K562 (cell line): ENCODE measurements around the gene ETS2. TPM values are rescaled to one million over a fixed set of nuclear protein-coding genes. Genes with fewer than 3 reads are reported as not detected.
A peak's percentile ranks its signal among the peaks of the same experiment; 100 is the strongest.

Experiments used
- ARID3A ChIP-seq: IDR thresholded peaks from 2 replicates; pipeline ENCODE4 v1.6.1; 2012; ENCODE audit warnings: low read depth, low read length, improper control_type of control experiment, borderline replicate concordance
- BACH1 ChIP-seq: fragments of 200-800 bp; sonication (Bioruptor generic); IDR thresholded peaks from 2 replicates; pipeline ENCODE4 v1.6.1; 2016; ENCODE audit warnings: missing genetic modification characterization, missing compliant biosample characterization
- CHD1 ChIP-seq: fragments of 200-600 bp; sonication (generic); IDR thresholded peaks from one replicate; pipeline ENCODE4 v1.6.1; 2012; ENCODE audit warnings: mild to moderate bottlenecking, moderate library complexity, low read length, inconsistent platforms
- FOS ChIP-seq: IDR thresholded peaks from 3 replicates; pipeline ENCODE4 v1.6.1; 2011; ENCODE audit not compliant: insufficient read length; ENCODE audit errors: extremely low read depth
- PBX2 ChIP-seq, 2 experiments: IDR thresholded peaks in 1 of 2; conservative IDR thresholded peaks in 1 of 2; 2 replicates each; pipeline ENCODE4 v1.6.1; 2016; ENCODE audit warnings: low read depth in 2 of 2, mild to moderate bottlenecking in 1 of 2, missing compliant biosample characterization in 1 of 2, missing genetic modification characterization in 1 of 2, moderate library complexity in 1 of 2
- PHTF2 ChIP-seq: fragments of 250-450 bp; sonication (Bioruptor Pico); IDR thresholded peaks from 2 replicates; pipeline ENCODE4 v1.5.0; 2021; ENCODE audit warnings: mild to moderate bottlenecking
- POLR2AphosphoS5 ChIP-seq: IDR thresholded peaks from 2 replicates; pipeline ENCODE4 v1.6.1; 2011; ENCODE audit warnings: mild to moderate bottlenecking, low read depth, low read length, moderate library complexity; ENCODE audit not compliant: control insufficient read depth, insufficient read depth
- RREB1 ChIP-seq: fragments of 250-450 bp; sonication (Bioruptor Pico); IDR thresholded peaks from 2 replicates; pipeline ENCODE4 v1.4.0; 2020
- THAP12 ChIP-seq: fragments of 250-450 bp; sonication (Bioruptor Pico); IDR thresholded peaks from 2 replicates; pipeline ENCODE4 v1.9.0; 2021; ENCODE audit warnings: mild to moderate bottlenecking, inconsistent platforms
- USF1 ChIP-seq: sonication (generic); formaldehyde crosslinking; IDR thresholded peaks from 2 replicates; pipeline ENCODE4 v1.9.0; 2022; ENCODE audit warnings: mild to moderate bottlenecking, missing genetic modification reagents
- ZNF79 ChIP-seq: fragments of 250-450 bp; sonication (Bioruptor Pico); IDR thresholded peaks from 2 replicates; pipeline ENCODE4 v1.4.0; 2020; ENCODE audit warnings: low read depth, mild to moderate bottlenecking, moderate library complexity
- polyA plus RNA-seq, 8 experiments: library from polyadenylated mRNA; depleted of rRNA in 4 of 8; stranded (reverse) in 5 of 8; unstranded in 3 of 8; fragments of >200 nt; fragmentation: Nextera tagmentation in 2 of 8; fragmentation: Illumina TruSeq in 1 of 8; extraction: Ambion mirVana in 2 of 8; extraction: Trizol in 1 of 8; gene quantifications; 2 replicates each; pipeline versions ENCODE4 v1.2.1 to v1.2.3, GENCODE V29; 2011 to 2014; ENCODE audit warnings: inconsistent platforms in 1 of 8, missing spikeins in 1 of 8
- total RNA-seq, 7 experiments: library from RNA; depleted of rRNA in 6 of 7; stranded (reverse); fragments of >200 nt in 6 of 7; fragmentation: Illumina TruSeq in 2 of 7; extraction: Trizol in 2 of 7; gene quantifications; 2 replicates each; pipeline versions ENCODE4 v1.2.1 to v1.2.3, GENCODE V29; 2011 to 2021; ENCODE audit warnings: low replicate concordance in 1 of 7

ETS2 gene
- total and polyA plus RNA-seq, 9 of the 15 experiments (the other 6 are each of a cell fraction or from before 2014, with no cell fraction given): 1.7 to 24.4 (median 12.2) TPM

- peak; percentile 47 for TF ChIP-seq RREB1 (CRISPR knock-in tag)
- no peak for TF ChIP-seq PHTF2 (CRISPR knock-in tag)
- peak; percentile 55 for TF ChIP-seq USF1 (CRISPR knock-in tag)
- no peak for TF ChIP-seq ZNF79 (CRISPR knock-in tag)
- TF ChIP-seq THAP12 (CRISPR knock-in tag): peak; percentile 67
- no peak for TF ChIP-seq FOS
- TF ChIP-seq ARID3A: no peak
- no peak for TF ChIP-seq BACH1 (tag)
- no peak for TF ChIP-seq CHD1
- peak; percentile 42; the same call in 1 of the 2 replicates for TF ChIP-seq PBX2 (CRISPR knock-in tag; IDR thresholded peaks at IDR 0.05; ENCODE audit: low read depth)
- TF ChIP-seq PBX2 (tag; conservative IDR thresholded peaks at IDR 0.05; ENCODE audit: low read depth): peak; percentile 50; the same call in 1 of the 2 replicates
- peak; percentile 91 for TF ChIP-seq POLR2AphosphoS5
These were observed at the start of gene ETS2 (continued) for GRCh38 chr21:38805328-38806152.
